ENCODE results near the gene TMPRSS11D. TPM values are rescaled to one million over a fixed set of nuclear protein-coding genes. Genes with fewer than 3 reads are reported as not detected.

Gene TMPRSS11D
- total RNA-seq, 3 donors from 2014 or later = not detected

DNA sequence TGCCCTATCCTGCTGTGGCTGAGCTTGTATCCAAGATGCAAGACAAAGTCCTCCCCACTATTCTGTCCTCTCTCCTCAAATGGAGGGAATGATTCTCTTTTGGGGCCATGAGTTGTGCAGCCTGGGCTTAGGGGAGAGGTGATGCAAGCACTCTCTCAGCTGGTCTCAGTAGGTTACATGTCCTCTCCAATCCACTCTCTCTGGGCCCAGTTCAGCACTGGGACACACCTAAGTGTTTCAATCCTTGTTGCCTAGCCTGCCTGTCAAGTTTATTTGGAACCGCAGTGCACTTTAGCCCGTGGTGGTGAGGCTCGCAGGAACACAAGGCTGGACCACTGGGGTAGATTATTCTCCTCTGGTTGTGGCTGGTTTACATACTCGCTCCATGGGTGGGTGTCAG, 23.8 kb upstream of the TMPRSS11D start:
- no peak for DNase-seq
- Mint-ChIP-seq H3K36me3 (ENCODE audit: insufficient read depth) (no peaks in the 10 kb centered on the region), H3K9me3 (peaks cover 9% of the 10 kb centered on the region), H3K4me1 (ENCODE audit: low read depth) (no peaks in the 10 kb centered on the region), H3K4me3 (no peak overlapping the region), H3K27me3 (ENCODE audit: low read depth) (peaks cover 5% of the 10 kb centered on the region)
- no peak for ATAC-seq

DNA sequence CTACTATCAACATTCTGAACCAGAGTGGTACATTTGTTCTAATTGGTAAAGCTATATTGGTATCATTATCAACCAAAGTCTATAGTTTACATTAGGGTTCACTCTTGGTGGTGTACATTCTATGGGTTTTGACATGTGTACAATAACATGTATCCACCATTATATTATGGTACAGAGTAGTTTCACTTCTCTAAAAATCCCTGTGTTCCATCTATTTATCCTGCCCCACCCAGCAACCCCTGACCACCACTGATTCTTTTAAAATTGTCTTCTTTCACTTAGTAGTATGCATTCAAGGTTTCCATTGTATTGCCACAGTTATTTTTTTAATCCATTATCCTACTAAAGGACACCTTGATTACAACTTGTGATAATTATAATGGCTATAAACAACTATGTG, 15.3 kb upstream of the TMPRSS11D start:
- Mint-ChIP-seq H3K9me3 (no peaks in the 10 kb centered on the region), H3K36me3 (ENCODE audit: insufficient read depth) (no peaks in the 10 kb centered on the region), H3K4me3 (no peak overlapping the region), H3K4me1 (ENCODE audit: low read depth) (no peaks in the 10 kb centered on the region), H3K27me3 (ENCODE audit: low read depth) (no peaks in the 10 kb centered on the region)
- ATAC-seq (no peak), DNase-seq (no peak)

DNA sequence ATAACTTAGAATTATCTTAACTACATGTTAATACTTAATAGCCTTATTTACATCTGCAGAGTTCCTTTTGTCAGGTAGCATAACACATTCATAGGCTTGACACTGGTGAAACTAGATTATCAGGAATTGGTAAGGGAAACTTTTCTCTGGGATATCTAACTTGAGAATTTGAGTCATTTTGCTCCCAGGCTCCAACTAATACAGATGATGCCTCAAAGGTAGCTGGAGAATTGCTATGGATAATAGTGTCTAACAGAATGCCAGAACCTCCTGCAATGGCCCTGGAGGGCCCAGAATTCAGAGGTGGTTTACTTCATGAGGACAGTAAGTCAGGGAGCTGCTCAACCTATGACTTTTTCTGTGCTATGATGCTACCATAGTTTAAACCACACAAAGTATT, 13.9 kb upstream of the TMPRSS11D start:
- H3K27me3 Mint-ChIP-seq (ENCODE audit: low read depth) = no peaks in the 10 kb centered on the region
- no peak overlapping the region for H3K4me3 Mint-ChIP-seq
- no peaks in the 10 kb centered on the region for H3K9me3 Mint-ChIP-seq
- H3K4me1 Mint-ChIP-seq (ENCODE audit: low read depth) = no peaks in the 10 kb centered on the region
- ATAC-seq = no peak
- H3K36me3 Mint-ChIP-seq (ENCODE audit: insufficient read depth) = no peaks in the 10 kb centered on the region
- no peak for DNase-seq

DNA sequence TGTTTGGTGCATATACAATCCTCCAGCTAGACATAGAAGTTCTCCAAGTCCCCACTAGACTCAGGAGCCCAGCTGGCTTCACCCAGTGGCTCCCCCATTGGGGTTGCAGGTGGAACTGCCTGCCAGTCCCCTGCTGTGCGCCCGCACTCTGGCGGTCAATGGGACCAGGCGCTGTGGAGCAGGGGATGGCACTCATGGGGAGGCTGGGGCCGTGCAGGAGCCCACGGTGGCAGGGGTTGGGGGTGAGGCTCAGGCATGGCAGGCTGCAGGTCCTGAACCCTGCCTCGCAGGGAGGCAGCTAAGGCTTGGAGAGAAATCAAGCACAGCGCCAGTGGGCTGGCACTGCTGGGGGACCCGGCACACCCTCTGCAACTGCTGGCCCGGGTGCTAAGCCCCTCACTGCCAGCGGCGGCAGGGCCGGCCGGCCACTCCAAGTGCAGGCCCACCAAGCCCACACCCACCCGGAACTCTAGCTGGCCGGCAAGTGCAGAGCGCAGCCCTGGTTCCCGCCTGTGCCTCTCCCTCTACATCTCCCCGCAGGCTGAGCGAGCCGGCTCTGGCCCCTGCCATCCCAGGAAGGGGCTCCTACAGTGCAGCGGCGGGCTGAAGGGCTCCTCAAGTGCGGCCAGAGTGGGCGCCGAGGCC, 12.7 kb upstream of the TMPRSS11D start:
- no peaks in the 10 kb centered on the region for H3K36me3 Mint-ChIP-seq (ENCODE audit: insufficient read depth)

DNA sequence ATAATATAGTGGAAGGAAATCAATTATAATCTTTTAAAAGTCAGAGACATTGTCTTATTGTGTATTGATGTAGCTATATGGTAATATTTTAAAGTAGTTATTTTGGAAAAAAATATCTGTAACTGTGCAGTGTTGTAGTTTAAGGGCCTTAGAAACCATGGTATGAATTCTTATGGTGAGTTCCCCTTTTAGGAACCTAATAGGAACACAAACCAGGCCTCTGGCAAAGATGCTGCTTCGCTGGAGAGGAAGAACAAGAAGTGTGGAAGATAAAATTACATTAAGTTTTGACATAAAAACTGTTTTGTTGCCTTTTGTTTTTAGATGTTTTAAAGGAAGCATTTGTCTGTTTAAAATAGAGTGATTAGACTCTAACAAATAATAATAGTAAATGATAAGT, 10.9 kb upstream of the TMPRSS11D start:
- Mint-ChIP-seq H3K4me3 (no peak overlapping the region), H3K27me3 (ENCODE audit: low read depth) (no peaks in the 10 kb centered on the region), H3K9me3 (no peaks in the 10 kb centered on the region), H3K36me3 (ENCODE audit: insufficient read depth) (no peaks in the 10 kb centered on the region), H3K4me1 (ENCODE audit: low read depth) (no peaks in the 10 kb centered on the region)
- ATAC-seq (no peak), DNase-seq (no peak)

More for the DNA sequence above, 12.7 kb upstream of the TMPRSS11D start:
- Mint-ChIP-seq H3K4me3 (no peak overlapping the region), H3K9me3 (no peaks in the 10 kb centered on the region), H3K27me3 (ENCODE audit: low read depth) (no peaks in the 10 kb centered on the region), H3K4me1 (ENCODE audit: low read depth) (no peaks in the 10 kb centered on the region)
- DNase-seq (no peak), ATAC-seq (no peak)

DNA sequence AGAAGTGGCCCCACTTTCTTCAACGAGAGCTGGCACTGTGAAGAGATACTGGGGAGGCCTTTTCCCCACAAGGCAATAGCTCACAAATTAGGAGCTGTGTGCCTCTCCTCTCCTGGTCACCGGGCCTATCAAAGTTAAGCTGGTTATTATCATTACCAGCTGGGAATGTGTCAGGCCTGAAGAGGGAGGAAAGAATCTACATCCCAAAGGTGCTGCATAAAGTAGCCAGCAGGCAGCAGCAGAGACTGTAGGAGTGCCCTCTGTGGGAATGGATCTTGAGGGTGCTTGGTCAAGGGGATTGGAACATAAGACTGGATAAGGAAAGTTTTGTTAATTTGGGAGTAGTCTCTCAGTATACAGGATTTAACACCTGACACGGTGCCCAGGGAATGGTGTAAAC, 9.1 kb upstream of the TMPRSS11D start:
- Mint-ChIP-seq H3K4me1 (ENCODE audit: low read depth) (no peaks in the 10 kb centered on the region), H3K36me3 (ENCODE audit: insufficient read depth) (no peaks in the 10 kb centered on the region), H3K27me3 (ENCODE audit: low read depth) (no peaks in the 10 kb centered on the region), H3K4me3 (no peak overlapping the region), H3K9me3 (no peaks in the 10 kb centered on the region)
- ATAC-seq (no peak), DNase-seq (no peak)

DNA sequence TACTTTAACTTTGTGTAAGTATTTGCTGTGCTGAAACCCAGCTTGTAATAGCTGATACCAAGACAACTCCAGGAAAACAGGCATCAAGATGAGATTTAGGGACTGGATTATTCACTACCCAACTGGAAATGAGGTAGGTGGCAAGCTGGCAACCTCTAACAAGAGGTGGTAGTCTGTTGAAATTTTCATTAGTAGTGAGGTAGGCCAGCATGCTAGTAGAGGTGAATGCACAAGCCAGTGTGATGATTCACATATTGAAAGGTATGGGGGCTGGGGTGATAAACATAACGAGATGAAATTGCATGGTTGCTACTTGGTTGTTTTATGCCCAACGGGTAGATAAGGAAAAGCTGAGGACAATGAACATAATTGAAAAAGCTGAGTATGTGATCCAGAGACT, 8.5 kb upstream of the TMPRSS11D start:
- H3K36me3 Mint-ChIP-seq (ENCODE audit: insufficient read depth) = no peaks in the 10 kb centered on the region
- DNase-seq (no peak), ATAC-seq (no peak)
- no peaks in the 10 kb centered on the region for H3K27me3 Mint-ChIP-seq (ENCODE audit: low read depth)
- H3K4me1 Mint-ChIP-seq (ENCODE audit: low read depth) = no peaks in the 10 kb centered on the region
- H3K4me3 Mint-ChIP-seq = no peak overlapping the region
- H3K9me3 Mint-ChIP-seq = no peaks in the 10 kb centered on the region

DNA sequence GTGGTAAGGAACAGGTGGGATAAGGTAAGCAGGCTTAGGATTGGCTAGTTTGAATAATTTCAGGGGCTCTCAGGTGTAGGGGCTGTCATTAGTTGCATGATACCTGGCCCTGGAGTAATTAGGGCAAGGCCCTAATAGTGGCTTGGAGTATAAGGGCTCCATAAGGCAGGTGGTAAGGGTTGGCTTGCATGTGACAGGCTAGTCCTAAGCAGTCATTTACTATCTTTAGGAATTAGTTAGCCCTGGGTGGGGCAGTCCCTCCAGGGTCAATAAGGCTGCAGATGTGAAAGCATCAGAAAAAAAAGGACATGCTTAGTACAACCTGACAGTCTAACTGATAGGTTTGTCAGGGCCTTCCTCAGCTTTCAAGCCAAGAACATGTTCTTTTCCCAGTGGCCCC, 7.8 kb upstream of the TMPRSS11D start:
- ATAC-seq = no peak
- H3K4me1 Mint-ChIP-seq (ENCODE audit: low read depth) = no peaks in the 10 kb centered on the region

DNA sequence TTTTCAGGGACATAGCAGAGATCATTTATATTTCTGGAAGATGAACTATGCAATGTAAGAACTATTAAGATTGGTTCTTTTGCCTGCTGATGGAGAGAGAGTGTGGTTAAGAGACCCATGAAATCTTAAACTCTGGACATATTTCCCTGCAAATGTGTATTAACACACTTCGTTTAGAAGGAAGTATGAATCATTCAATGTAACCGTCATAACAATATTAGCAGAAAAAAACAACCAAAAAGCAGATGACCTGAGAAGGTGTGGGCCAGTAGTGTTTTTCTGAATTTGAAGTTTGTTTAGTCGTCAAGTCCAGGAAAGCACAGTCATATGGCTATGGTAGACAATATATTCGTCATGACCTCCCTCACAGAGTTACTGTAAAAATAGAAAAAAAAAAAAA, 2.5 kb upstream of the TMPRSS11D start:
- Mint-ChIP-seq H3K4me1 (ENCODE audit: low read depth) (no peaks in the 10 kb centered on the region), H3K36me3 (ENCODE audit: insufficient read depth) (no peaks in the 10 kb centered on the region), H3K4me3 (no peak overlapping the region), H3K9me3 (no peaks in the 10 kb centered on the region), H3K27me3 (ENCODE audit: low read depth) (peaks cover 3% of the 10 kb centered on the region)
- ATAC-seq = no peak
- DNase-seq = no peak

More for the DNA sequence above, 7.8 kb upstream of the TMPRSS11D start:
- Mint-ChIP-seq H3K4me3 (no peak overlapping the region), H3K27me3 (ENCODE audit: low read depth) (no peaks in the 10 kb centered on the region), H3K9me3 (no peaks in the 10 kb centered on the region), H3K36me3 (ENCODE audit: insufficient read depth) (no peaks in the 10 kb centered on the region)
- no peak for DNase-seq

DNA sequence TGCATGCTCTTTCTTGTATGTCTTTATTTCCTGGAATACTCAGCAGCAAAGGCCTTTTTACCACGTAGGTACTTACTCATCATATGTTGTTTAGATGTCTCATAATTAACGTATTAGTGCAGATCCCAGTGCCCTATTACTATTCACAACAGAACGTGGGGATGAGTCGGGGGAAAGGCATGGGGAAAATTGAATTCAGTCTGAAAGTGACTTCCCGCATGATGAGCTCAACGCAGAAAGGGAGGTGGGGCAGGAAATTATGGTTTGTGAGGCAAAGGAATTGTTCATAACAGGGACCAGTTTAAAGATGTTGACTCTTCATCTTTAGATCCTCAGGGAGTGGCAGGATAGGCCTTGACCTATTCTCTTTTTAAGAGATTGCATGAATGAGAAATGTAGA, 2.0 kb upstream of the TMPRSS11D start:
- no peaks in the 10 kb centered on the region for H3K4me1 Mint-ChIP-seq (ENCODE audit: low read depth)
- ATAC-seq (no peak), DNase-seq (no peak)
- peaks cover 3% of the 10 kb centered on the region for H3K27me3 Mint-ChIP-seq (ENCODE audit: low read depth)
- H3K36me3 Mint-ChIP-seq (ENCODE audit: insufficient read depth) = no peaks in the 10 kb centered on the region
- no peaks in the 10 kb centered on the region for H3K9me3 Mint-ChIP-seq
- no peak overlapping the region for H3K4me3 Mint-ChIP-seq

DNA sequence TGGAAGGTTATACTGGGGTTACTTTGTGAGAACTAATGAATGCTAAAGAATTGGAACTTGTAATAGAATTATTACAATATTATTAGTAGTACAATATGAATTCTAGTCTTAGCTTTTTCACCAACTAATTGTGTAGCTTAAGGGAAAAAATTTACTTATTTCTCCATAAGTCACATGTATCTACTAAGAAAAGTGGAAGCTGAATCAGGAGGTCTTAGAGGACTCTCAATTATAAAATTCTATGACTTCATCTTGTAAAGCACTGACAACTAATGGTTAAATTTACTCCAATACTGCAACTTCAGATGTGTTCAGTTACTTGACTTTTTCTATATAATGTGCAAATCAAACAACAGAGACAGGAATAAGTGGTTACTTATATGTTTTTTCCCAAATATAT, 899 bp upstream of the TMPRSS11D start:
- Mint-ChIP-seq H3K9me3 (no peaks in the 10 kb centered on the region), H3K4me1 (ENCODE audit: low read depth) (no peaks in the 10 kb centered on the region), H3K4me3 (no peak overlapping the region), H3K27me3 (ENCODE audit: low read depth) (peaks cover 3% of the 10 kb centered on the region), H3K36me3 (ENCODE audit: insufficient read depth) (no peaks in the 10 kb centered on the region)
- ATAC-seq = no peak
- no peak for DNase-seq

DNA sequence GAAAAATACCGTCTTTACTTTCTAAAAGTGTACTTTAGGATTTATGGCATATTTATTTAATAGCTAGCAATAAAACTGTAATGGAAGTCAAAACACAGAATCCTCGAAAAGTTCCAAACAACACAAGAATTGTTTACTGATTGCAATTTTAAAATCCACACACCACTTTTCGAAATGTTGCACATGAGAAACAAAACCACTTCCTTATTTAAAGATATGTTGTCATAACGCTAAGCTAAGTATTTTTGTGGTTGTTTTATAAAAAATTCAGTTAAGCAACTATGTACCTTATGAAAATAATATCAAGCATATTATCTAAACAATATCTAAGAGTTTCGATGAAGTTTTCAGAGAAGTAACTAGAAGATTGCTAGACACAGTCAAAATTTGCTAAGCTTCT, 344 bp downstream of the TMPRSS11D start:
- H3K9me3 Mint-ChIP-seq = no peaks in the 10 kb centered on the region
- ATAC-seq (no peak), DNase-seq (no peak)
- no peaks in the 10 kb centered on the region for H3K36me3 Mint-ChIP-seq (ENCODE audit: insufficient read depth)
- H3K27me3 Mint-ChIP-seq (ENCODE audit: low read depth) = peaks cover 3% of the 10 kb centered on the region
- no peaks in the 10 kb centered on the region for H3K4me1 Mint-ChIP-seq (ENCODE audit: low read depth)
- no peak overlapping the region for H3K4me3 Mint-ChIP-seq

DNA sequence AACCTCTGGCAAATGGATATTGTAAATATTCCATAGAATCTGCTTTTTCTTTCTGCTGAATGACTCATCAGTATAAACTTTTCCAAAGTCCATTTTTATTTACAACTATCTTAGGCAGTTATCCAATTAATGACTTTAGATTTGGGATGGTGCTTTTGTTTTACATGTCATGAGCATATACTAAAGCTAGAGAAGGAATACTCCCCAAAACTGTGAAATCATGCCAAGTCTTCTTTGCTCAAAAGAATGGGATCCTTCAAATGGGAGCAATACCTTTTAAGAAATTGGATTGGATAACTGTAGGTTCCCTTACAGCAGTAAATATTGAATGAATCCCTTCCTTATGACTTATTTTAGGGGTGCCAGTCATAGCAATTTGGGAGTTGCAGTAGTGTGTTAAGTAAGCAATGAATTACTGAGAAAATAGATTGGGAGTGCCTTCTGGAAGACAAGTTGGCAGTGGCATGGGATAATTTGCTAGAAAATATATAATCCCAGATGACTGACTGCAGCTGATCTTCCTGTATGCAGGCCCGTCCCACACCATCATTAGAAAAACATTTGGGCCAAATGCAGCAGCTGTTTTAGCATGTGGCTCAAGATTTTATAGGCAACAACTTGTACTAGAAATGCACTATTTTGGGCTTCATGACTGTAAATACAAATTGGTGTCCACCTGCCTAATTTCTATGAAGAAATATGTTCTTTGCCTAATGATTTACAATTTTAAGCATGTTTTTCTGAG, 2.8 kb downstream of the TMPRSS11D start:
- H3K27me3 Mint-ChIP-seq (ENCODE audit: low read depth) = peaks cover 5% of the 10 kb centered on the region

DNA sequence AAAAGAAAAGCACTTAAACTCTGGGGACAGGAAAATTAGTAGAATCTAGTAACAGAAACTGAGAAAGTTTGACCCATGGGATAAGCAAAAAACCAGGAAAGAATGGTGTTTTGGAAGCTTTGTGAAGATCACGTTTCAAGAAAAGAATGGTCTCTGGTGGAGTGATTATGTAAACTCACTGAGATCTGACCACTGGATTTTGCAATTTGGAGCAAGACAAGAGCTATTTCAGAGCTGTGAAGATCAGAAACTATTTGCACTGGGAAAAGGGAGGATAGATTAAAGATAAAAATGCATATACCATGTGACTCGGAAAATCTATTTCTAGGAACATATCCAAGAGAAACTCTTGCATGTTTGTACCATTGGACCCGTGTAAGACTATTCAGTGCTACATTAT, 4.3 kb downstream of the TMPRSS11D start:
- H3K4me3 Mint-ChIP-seq = no peak overlapping the region
- H3K9me3 Mint-ChIP-seq = no peaks in the 10 kb centered on the region
- no peaks in the 10 kb centered on the region for H3K36me3 Mint-ChIP-seq (ENCODE audit: insufficient read depth)

More for the DNA sequence above, 2.8 kb downstream of the TMPRSS11D start:
- H3K36me3 Mint-ChIP-seq (ENCODE audit: insufficient read depth) = no peaks in the 10 kb centered on the region
- ATAC-seq = no peak
- no peaks in the 10 kb centered on the region for H3K9me3 Mint-ChIP-seq
- no peak overlapping the region for H3K4me3 Mint-ChIP-seq
- DNase-seq = no peak
- no peaks in the 10 kb centered on the region for H3K4me1 Mint-ChIP-seq (ENCODE audit: low read depth)

DNA sequence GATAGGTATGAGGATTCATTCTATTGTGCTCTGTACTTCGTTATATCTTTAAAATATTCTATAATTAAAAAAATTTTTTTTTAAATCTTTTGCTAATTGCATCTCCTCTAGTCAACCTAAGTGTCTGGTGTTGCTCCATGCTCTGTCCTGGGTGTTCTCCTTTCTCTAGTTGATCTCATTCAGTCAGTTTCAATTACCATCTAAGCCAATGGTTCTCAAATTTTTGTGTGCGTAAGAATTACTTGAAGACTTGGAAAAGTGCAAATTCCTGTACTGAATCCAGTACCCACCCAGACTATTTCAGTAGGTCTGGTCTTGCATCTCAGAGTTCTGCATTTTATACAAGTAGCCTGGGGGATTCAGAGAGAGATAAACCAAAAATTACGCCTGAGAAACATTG, 6.7 kb downstream of the TMPRSS11D start:
- H3K9me3 Mint-ChIP-seq = no peaks in the 10 kb centered on the region
- H3K4me1 Mint-ChIP-seq (ENCODE audit: low read depth) = no peaks in the 10 kb centered on the region
- ATAC-seq (no peak), DNase-seq (no peak)
- no peaks in the 10 kb centered on the region for H3K36me3 Mint-ChIP-seq (ENCODE audit: insufficient read depth)
- H3K4me3 Mint-ChIP-seq = no peak overlapping the region
- H3K27me3 Mint-ChIP-seq (ENCODE audit: low read depth) = peaks cover 7% of the 10 kb centered on the region

More for the DNA sequence above, 4.3 kb downstream of the TMPRSS11D start:
- Mint-ChIP-seq H3K4me1 (ENCODE audit: low read depth) (no peaks in the 10 kb centered on the region), H3K27me3 (ENCODE audit: low read depth) (peaks cover 2% of the 10 kb centered on the region)
- DNase-seq (no peak), ATAC-seq (no peak)

Data from activated T-cell treated with anti-CD3 and anti-CD28 coated beads, Interleukin-2, amount 50 U/mL, for 4 hours (primary cell).